Fibroblast of the conjunctiva (primary cell): ENCODE measurements around the gene FIGN.

Experiments
- DNase-seq: peaks from one replicate; pipeline ENCODE4 v3.0.0-alpha.2; 2010; ENCODE audit warnings: low read depth

FIGN gene

DNA sequence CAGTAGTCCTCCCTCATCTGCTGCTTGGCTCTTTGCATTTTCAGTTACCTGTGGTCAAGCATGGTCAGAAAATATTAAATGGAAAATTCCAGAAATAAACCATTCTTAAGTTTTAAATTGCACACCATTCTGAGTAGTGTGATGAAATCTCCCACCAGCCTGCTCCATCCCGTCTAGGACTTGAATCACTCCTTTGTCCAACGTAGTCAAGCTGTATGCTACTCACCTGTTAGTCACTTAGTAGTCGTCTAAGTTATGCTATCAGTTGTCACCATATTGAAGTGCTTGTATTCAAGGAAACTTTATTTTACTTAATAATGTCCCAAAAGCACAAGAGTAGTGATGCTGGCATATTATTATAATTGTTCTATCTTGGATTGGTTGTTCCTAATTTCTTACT is 172.5 kb downstream of the FIGN start:
- DNase-seq: no peak

DNA sequence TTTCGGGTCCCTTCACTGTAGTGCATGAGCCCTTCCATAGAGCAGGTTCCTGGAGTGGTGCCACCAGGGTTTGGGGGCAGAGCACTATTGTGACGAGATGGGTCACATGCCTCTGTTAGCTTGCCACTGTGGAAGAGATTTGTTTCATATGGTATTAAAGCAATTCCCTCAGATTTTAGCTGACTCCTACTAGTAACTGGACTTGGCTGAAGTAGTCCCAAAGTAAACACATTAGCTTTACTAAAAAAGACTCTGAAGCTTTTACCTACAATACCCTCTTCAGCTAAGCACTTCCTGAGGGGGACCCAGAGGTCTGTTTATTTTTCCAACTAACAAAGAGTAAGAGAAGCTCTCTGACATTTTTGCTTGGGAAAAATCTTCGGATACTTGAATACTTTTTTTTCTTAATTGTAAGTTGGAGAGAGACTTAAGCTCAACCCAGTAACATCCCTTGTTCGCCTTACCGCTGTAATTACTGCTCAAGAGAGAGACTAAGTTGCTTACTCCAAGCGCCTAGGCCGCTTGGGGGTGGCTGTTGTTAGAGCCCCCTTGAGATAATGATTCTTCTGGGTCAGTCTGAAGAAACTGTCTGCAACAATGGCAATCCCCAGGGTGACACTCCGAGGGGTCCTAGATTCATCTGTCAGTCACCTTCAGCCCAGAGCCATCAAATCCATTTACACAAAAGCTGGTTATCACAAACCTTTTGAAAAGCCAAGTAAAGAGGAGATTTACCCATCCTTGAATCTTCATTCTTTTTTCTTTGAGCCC is 177.4 kb downstream of the FIGN start:
- no peak for DNase-seq

- no peak for DNase-seq
These were observed 179.3 kb downstream of the FIGN start for GRCh38 chr2:163556511-163556910.

DNA sequence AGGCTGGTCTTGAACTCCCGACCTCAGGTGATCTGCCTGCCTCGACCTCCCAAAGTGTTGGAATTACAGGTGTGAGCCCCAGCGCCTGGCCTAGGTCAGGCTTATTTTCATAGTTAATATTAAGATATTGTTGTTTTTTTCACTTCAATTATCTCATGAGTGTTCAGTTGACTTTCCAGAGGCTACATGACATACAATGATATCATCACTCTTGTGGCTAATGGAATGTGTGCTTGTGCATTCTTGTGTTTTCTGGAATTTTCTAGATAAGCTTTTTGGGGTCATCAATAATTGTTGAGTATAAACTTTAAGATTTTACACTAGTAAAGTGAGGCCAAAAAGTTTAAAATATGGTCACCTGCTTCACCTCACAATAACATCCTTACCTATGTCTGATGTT is 180.9 kb downstream of the FIGN start:
- no peak for DNase-seq

- DNase-seq: peak; percentile 47
These were observed 182.2 kb downstream of the FIGN start for GRCh38 chr2:163553601-163554000.

GRCh38 chr2:163552758-163553157 is 183.1 kb downstream of the FIGN start:
- DNase-seq: no peak

DNA sequence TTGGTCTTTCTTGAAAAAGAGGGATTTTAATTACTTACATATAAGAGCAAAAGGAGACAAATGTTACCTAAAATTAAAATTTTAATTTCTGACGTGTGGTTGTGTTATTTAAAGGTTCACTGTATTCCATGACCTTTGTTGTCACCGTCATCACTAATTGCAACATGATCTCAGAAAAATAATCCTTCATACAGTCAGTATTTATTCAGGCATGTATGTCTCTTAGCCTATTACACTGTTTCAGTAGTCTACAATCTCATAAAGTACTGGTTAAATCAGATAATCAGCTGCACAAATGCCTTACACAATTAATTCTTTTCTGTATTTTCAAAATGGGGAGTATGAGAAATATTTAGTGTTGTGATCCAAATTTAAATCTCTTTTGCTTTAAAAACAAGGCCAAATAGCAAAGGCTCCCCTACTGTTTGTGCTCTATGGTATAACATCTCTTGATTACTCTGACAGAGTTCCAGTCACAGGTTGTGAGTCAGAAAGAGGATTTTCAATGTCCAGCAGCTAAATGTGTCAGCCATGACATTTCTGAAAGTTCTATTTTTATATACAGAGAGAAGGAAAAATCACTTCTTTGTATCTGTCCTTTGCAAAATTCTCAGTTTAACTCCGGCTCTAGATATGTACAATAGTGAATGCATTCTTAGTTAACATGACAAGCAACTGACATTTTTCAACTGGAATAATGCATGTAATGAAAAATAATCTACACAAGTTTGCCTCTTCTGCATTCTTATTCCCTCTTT is 184.0 kb downstream of the FIGN start:
- DNase-seq: no peak

DNA sequence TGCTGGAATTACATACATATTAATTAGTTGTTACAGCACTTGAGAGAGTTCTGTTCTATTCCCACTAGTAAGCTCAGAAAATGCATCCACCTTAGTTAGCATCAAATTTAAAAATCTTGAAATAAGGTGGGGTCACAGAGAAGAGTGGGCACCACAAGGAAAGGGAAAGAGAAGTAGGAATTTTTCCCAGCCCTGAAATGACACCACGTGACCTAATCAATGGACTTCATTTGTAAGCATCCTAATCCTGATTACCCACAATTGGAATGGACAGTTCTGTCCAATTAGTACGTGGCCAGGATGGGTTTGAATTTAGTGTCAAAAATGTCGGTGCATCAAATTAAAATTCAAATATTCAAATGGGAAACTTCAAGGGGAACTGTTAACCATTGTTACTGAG is 186.8 kb downstream of the FIGN start:
- DNase-seq: no peak
